GM10248 (cell line): ENCODE data around the gene BEND4.

ENCODE experiments used
- CTCF ChIA-PET: fragments of 300-600 bp; sonication (Branson Sonifier 250); formaldehyde crosslinking; extraction: SDS; loops from one replicate; lab custom pipeline; 2021; ENCODE audit warnings: antibody characterized with exemption; lab: Yijun Ruan, JAX
- POLR2A ChIA-PET: fragments of 350-650 bp; sonication (Branson Sonifier 250); formaldehyde crosslinking; extraction: SDS; loops from one replicate; lab custom pipeline; 2020; ENCODE audit warnings: antibody characterized with exemption; lab: Yijun Ruan, JAX
- DNase-seq: peaks from one replicate; pipeline ENCODE4 v3.0.0; 2012; ENCODE audit errors: extremely low spot score
- TF ChIP-seq, protein P1 (sequence below): IDR thresholded peaks from 2 replicates; pipeline ENCODE4 v1.5.1; 2012; ENCODE audit warnings: mild to moderate bottlenecking, low read depth; ENCODE audit errors: extremely low read depth, missing control alignments, control extremely low read depth

Gene BEND4

GRCh38 chr4:42159271-42160001 is 7.0 kb upstream of the BEND4 start:
- DNase-seq, result no peak
- ChIA-PET CTCF (interaction anchor here (1.5 to 2.1 kb wide), 2 partner anchors 15 to 60 kb away, joined by 3 to 5 read pairs; no protein-coding TSS in a partner anchor), POLR2A (no interaction called here)
- TF ChIP-seq, protein P1, sequence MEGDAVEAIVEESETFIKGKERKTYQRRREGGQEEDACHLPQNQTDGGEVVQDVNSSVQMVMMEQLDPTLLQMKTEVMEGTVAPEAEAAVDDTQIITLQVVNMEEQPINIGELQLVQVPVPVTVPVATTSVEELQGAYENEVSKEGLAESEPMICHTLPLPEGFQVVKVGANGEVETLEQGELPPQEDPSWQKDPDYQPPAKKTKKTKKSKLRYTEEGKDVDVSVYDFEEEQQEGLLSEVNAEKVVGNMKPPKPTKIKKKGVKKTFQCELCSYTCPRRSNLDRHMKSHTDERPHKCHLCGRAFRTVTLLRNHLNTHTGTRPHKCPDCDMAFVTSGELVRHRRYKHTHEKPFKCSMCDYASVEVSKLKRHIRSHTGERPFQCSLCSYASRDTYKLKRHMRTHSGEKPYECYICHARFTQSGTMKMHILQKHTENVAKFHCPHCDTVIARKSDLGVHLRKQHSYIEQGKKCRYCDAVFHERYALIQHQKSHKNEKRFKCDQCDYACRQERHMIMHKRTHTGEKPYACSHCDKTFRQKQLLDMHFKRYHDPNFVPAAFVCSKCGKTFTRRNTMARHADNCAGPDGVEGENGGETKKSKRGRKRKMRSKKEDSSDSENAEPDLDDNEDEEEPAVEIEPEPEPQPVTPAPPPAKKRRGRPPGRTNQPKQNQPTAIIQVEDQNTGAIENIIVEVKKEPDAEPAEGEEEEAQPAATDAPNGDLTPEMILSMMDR, result no peak

- TF ChIP-seq, protein P1, result no peak
- CTCF ChIA-PET, result interaction anchor here (0.8 to 1.5 kb wide), 4 partner anchors 9 to 15 kb away, joined by 3 to 5 read pairs (median 4); no protein-coding TSS in a partner anchor
- POLR2A ChIA-PET, result no interaction called here
- peak; percentile 91 for DNase-seq
Observed at GRCh38 chr4:42151568-42152506, 618 bp downstream of the BEND4 start.

- TF ChIP-seq, protein P1, result no peak
- ChIA-PET CTCF (interaction anchor here (0.8 to 1.2 kb wide), 2 partner anchors 10 to 16 kb away, joined by 3 to 5 read pairs; no protein-coding TSS in a partner anchor), POLR2A (no interaction called here)
- DNase-seq, result peak; percentile 68
Observed at GRCh38 chr4:42150653-42151567, 1.5 kb downstream of the BEND4 start.

GRCh38 chr4:42149004-42149403 is 3.5 kb downstream of the BEND4 start:
- peak; percentile 42 for DNase-seq
- TF ChIP-seq, protein P1, result no peak
- POLR2A ChIA-PET, result no interaction called here
- CTCF ChIA-PET, result no interaction called here

GRCh38 chr4:42148425-42148824 is 4.0 kb downstream of the BEND4 start:
- ChIA-PET CTCF (no interaction called here), POLR2A (no interaction called here)
- no peak for DNase-seq
- TF ChIP-seq, protein P1, result no peak

DNA sequence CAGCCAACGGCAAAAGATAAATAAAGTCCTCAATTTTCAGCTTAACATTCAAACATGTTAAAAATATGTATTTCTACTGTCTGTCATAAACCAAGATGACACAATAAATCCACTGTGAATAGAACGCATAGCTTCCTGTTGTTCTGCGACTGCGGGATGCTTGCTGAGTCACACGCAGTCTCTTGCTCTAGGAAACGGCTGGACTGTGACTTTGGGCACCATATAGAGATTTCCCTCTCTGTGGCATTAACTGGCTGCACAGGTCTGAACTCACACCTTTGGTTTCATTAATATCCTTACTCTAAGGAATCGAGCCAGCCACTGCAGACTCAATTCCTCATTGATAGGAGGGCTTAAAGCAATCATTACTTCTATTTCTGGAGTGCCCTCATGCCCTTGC is 8.4 kb downstream of the BEND4 start:
- CTCF ChIA-PET, result interaction anchor here (1.3 kb wide), 1 partner anchor 16 kb away, joined by 5 read pairs; no protein-coding TSS in a partner anchor

More for the DNA sequence above, 8.4 kb downstream of the BEND4 start:
- TF ChIP-seq, protein P1, result no peak
- DNase-seq, result no peak
- POLR2A ChIA-PET, result no interaction called here
